HFF-Myc (cell line): ENCODE measurements around the gene GDPD4.

Experiments used
- DNase-seq: peaks from one replicate; pipeline ENCODE4 v3.0.0-alpha.2; 2011; ENCODE audit warnings: low read depth; ENCODE audit errors: extremely low read depth
- H3K4me3 ChIP-seq: replicated peaks from 2 replicates; pipeline ENCODE4 v1.5.1; 2011; ENCODE audit warnings: low read depth, mild to moderate bottlenecking, control low read depth, low read length
- TF ChIP-seq, protein P1 (sequence below): IDR thresholded peaks from 2 replicates; pipeline ENCODE4 v1.5.1; 2012; ENCODE audit warnings: mild to moderate bottlenecking, low read depth, low read length, control low read depth; ENCODE audit errors: missing control alignments

Gene GDPD4

DNA sequence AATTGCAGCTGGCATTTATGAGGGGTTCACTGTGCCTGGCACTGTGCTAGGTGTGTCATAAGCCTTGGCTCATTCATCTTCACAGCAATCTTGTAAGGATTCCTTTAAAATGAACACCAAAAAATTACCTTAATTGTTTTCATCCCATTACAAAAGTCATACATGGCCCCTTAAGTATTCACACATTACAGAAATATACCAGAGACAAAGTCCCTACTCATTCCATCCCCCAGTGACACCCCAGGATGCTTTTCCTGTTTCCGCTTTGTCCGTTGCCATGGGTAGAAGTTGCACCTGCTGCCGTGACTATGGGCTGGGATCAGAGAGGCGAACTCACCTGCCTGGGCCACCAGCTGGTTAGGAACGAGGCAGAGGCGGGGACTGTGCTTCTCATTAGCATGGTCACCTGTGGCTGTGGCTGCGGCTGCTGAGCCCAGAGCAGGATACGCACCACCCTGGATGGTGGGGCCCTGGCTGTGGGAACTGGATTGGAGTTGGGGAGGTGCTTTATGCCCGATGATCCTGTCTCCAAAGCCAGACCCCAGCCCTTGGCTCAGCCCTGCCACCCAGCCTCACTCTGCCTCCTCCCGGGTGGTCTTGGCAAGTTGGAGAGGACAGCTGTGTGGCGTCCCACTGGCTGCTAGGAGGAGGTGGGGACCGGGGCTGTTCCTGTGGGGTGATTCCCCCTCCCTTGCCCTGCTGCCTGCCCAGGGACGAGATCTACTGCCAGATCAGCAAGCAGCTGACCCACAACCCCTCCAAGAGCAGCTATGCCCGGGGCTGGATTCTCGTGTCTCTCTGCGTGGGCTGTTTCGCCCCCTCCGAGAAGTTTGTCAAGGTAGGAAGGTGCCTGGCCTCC, 112.6 kb downstream of the GDPD4 start:
- TF ChIP-seq, protein P1, sequence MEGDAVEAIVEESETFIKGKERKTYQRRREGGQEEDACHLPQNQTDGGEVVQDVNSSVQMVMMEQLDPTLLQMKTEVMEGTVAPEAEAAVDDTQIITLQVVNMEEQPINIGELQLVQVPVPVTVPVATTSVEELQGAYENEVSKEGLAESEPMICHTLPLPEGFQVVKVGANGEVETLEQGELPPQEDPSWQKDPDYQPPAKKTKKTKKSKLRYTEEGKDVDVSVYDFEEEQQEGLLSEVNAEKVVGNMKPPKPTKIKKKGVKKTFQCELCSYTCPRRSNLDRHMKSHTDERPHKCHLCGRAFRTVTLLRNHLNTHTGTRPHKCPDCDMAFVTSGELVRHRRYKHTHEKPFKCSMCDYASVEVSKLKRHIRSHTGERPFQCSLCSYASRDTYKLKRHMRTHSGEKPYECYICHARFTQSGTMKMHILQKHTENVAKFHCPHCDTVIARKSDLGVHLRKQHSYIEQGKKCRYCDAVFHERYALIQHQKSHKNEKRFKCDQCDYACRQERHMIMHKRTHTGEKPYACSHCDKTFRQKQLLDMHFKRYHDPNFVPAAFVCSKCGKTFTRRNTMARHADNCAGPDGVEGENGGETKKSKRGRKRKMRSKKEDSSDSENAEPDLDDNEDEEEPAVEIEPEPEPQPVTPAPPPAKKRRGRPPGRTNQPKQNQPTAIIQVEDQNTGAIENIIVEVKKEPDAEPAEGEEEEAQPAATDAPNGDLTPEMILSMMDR, result no peak
- DNase-seq, result no peak
- no peak overlapping the region for H3K4me3 ChIP-seq

DNA sequence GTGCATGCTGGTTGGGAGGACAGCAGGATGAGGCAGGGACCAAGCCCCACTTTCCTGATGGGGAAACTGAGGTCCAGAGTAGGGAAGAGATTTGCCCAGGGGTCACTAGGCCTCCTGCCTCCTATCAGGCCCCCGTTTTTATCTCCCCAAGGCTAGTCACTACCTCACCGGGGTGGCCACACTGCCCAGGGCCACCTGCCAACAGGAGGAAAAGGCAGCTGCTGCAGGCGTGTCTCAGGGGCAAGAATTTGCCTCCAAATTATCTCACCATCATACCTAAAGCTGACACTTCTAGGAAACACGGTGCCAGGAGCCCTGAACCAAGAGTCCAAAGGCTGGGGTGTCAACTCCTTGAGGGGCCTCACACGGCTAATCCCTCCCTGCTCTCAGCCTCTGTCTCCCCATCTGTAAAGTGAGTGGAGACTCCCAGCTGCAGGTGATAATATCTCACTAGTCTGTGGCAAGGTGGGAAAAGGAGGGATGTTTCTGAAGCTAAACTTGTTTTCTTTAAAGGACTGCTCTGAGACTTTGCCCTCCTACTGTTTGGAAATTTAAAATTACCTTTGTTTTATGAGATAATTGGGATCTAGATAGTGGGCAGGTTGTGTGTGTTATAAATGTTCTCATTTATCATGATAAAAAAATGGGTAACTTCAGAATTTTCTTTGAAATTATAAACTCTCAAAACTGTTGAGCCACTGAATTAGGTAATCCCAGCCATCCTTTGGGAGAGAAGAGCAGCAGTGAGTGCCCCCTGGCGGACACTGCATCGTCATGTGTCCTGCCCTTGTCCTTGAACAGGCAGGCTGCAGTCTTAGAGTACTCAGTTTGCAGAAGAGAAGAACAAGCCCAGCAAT, 113.5 kb downstream of the GDPD4 start:
- no peak overlapping the region for H3K4me3 ChIP-seq
- TF ChIP-seq, protein P1, result peak; percentile 93
- peak; percentile 51 for DNase-seq

DNA sequence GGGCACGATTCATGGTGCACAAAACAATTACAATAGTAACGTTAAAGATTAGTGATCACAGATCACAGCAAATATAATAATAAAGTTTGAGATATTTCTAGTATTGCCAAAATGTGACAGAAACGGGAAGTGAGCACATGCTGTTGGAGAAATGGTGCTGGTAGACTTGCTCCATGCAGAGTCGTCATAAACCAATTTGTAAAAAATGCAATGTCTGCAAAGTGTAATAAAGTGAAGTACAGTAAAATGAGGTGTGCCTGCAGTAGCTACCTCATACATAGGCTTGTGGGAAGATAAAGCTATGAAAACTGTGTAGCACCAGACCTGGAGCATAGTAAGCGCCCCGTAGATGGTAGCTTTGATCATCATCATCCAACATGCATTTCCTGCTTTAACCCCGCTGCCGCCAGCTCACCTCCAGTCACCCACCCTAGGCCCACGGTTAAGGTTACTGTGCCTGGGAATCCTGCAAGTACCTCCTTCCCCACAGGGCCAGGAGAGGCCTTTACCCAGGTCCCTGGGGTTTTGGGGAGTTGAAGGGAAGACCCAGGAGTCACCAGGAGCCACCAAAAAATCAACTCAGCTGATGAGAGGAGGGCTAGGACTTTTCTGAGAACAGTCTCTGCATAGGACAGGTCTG, 114.3 kb downstream of the GDPD4 start:
- H3K4me3 ChIP-seq, result no peak overlapping the region
- DNase-seq, result no peak
- TF ChIP-seq, protein P1, result no peak

DNA sequence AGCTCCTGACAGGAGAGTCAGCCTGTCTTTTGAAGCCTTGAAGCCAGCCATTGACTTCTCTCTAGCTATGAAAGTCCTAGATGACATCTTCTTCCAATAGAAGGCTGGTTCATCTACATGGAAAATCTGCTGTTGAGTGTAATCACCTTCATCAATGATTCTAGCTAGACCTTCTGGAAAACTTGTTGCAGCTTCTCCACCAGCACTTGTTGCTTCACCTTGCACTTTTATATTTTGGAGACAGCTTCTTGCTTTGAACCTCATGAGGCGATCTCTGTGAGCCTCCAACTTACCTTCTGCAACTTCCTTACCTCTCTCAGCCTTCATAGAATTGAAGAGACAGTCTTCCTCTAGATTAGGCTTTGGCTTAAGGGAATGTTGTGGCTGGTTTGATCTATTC, 115.2 kb downstream of the GDPD4 start:
- TF ChIP-seq, protein P1, result no peak
- H3K4me3 ChIP-seq, result no peak overlapping the region
- DNase-seq, result no peak

DNA sequence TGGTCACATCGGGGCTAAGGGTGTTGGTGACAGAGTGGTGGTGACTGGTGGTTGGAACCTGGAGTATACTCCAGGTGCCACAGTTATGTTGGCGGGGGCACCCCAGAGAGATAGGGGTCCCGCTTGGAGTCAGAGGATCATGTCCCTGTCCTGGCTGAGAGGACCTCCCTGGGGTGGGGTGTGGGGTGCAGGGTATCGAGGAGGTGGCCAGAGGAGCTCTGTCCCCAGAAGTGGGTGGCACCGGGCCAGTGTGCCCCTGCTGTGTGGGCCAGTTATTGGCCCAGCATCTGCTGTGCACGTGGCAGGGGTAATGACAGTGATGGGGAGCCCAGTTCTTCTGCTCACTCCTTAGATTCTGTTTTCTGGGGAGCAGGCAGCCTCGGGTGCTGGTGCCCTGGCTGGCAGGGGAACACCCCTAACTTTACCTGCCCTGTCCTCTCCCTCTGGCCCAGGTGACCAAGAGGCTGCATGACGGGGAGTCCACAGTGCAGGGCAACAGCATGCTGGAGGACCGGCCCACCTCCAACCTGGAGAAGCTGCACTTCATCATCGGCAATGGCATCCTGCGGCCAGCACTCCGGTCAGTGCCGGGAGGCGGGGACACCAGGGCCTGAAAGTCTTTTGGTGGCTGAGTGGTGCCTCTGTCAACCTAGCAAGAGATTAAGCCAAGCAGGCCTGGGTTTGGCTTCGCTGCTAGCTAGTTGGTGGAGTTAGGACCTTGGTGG, 117.2 kb downstream of the GDPD4 start:
- DNase-seq, result no peak
- TF ChIP-seq, protein P1, result no peak
- H3K4me3 ChIP-seq, result no peak overlapping the region

DNA sequence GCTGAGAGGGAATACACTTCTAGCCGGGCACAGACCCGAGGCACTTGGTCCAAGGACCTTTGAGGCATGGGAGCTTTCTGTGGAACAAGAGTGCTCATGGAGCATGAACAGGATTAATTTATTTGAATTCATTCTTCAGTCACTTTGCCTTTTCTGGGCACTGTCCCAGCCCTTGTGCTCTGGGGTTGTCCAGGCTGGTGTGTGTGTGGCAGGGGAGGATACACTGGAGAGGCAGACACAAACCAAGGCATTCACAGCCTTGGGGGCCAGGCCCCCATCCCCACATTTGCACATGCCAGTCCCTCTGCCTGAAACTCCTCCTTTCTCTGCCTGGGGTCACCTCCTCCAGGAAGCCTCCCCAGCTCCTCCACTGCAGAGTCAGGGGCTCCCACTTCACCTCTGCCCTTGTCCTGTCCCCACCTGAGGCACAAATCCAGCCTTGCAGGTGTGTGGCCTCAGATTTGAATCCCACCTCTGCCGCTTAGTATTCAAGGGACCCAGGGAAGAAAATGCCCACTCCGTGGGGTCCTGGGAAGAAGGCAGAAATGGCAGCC, 118.0 kb downstream of the GDPD4 start:
- DNase-seq, result no peak
- no peak overlapping the region for H3K4me3 ChIP-seq
- TF ChIP-seq, protein P1, result no peak
